ENCODE measurements around the gene PPM1M. TPM values are rescaled to one million over a fixed set of nuclear protein-coding genes. Genes with fewer than 3 reads are reported as not detected.

Gene PPM1M
- total RNA-seq, 1 donor from 2014 or later = 6.1 TPM

GRCh38 chr3:52228266-52228665 lies 17.3 kb upstream of the PPM1M start:
- H3K36me3 Mint-ChIP-seq (ENCODE audit: insufficient read depth) = peaks cover 2% of the 10 kb centered on the region
- no peak for DNase-seq (ENCODE audit: low spot score, unreplicated experiment)
- H3K27me3 Mint-ChIP-seq = no peaks in the 10 kb centered on the region
- no peak for TF ChIP-seq CTCF (IDR thresholded peaks at IDR 0.05; ENCODE audit: unreplicated experiment)
- no peaks in the 10 kb centered on the region for H3K9me3 Mint-ChIP-seq (ENCODE audit: low read depth)
- no peak overlapping the region for H3K27ac Mint-ChIP-seq
- no peaks in the 10 kb centered on the region for H3K4me1 Mint-ChIP-seq (ENCODE audit: low read depth)
- no peak overlapping the region for H3K4me3 Mint-ChIP-seq (ENCODE audit: low read depth)

DNA sequence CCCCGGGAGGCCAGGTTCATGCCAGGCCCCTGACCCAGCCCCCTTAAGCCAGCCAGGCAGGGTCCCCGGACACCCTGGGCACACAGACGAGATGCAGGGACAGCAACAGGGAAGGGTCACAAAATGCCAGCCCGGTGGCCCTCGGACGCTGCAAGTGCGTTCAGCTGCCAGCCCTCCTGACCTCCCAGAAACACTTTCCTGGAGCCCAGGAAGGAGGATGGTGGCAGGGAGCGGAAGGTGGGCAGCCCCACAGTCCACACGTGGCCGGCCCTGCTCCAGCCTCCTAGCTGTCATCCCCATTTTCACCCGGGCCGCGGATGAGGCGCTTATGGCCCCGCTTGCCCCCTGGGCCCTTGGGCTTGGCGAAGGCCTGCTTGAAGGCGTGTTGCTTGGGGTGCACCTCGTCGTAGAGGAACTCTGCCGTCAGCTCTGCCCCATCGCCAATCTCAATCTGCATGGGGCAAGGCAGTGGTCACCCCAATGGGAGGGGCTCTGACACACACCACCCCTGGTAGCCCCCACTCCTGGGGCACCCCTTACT lies 16.7 kb upstream of the PPM1M start:
- no peak for DNase-seq (ENCODE audit: low spot score, unreplicated experiment)
- Mint-ChIP-seq H3K4me1 (ENCODE audit: low read depth) (no peaks in the 10 kb centered on the region), H3K36me3 (ENCODE audit: insufficient read depth) (peaks cover 2% of the 10 kb centered on the region), H3K9me3 (ENCODE audit: low read depth) (no peaks in the 10 kb centered on the region), H3K27ac (no peak overlapping the region), H3K27me3 (no peaks in the 10 kb centered on the region), H3K4me3 (ENCODE audit: low read depth) (no peak overlapping the region)
- no peak for TF ChIP-seq CTCF (IDR thresholded peaks at IDR 0.05; ENCODE audit: unreplicated experiment)

GRCh38 chr3:52229656-52230055 lies 15.9 kb upstream of the PPM1M start:
- Mint-ChIP-seq H3K36me3 (ENCODE audit: insufficient read depth) (peaks cover 2% of the 10 kb centered on the region), H3K27me3 (no peaks in the 10 kb centered on the region), H3K9me3 (ENCODE audit: low read depth) (no peaks in the 10 kb centered on the region), H3K27ac (no peak overlapping the region), H3K4me3 (ENCODE audit: low read depth) (no peak overlapping the region), H3K4me1 (ENCODE audit: low read depth) (no peaks in the 10 kb centered on the region)
- DNase-seq (ENCODE audit: low spot score, unreplicated experiment) = no peak
- TF ChIP-seq CTCF (IDR thresholded peaks at IDR 0.05; ENCODE audit: unreplicated experiment) = no peak

GRCh38 chr3:52230461-52230860 lies 15.1 kb upstream of the PPM1M start:
- DNase-seq (ENCODE audit: low spot score, unreplicated experiment) = no peak
- Mint-ChIP-seq H3K36me3 (ENCODE audit: insufficient read depth) (peaks cover 2% of the 10 kb centered on the region), H3K27me3 (no peaks in the 10 kb centered on the region), H3K4me1 (ENCODE audit: low read depth) (no peaks in the 10 kb centered on the region), H3K9me3 (ENCODE audit: low read depth) (no peaks in the 10 kb centered on the region), H3K4me3 (ENCODE audit: low read depth) (no peak overlapping the region), H3K27ac (no peak overlapping the region)
- no peak for TF ChIP-seq CTCF (IDR thresholded peaks at IDR 0.05; ENCODE audit: unreplicated experiment)

- no peak for DNase-seq (ENCODE audit: low spot score, unreplicated experiment)
- peaks cover 2% of the 10 kb centered on the region for H3K36me3 Mint-ChIP-seq (ENCODE audit: insufficient read depth)
- H3K4me3 Mint-ChIP-seq (ENCODE audit: low read depth) = no peak overlapping the region
- H3K27me3 Mint-ChIP-seq = no peaks in the 10 kb centered on the region
- no peaks in the 10 kb centered on the region for H3K4me1 Mint-ChIP-seq (ENCODE audit: low read depth)
- no peaks in the 10 kb centered on the region for H3K9me3 Mint-ChIP-seq (ENCODE audit: low read depth)
- H3K27ac Mint-ChIP-seq = no peak overlapping the region
- TF ChIP-seq CTCF (IDR thresholded peaks at IDR 0.05; ENCODE audit: unreplicated experiment) = no peak
These were observed 14.6 kb upstream of the PPM1M start for GRCh38 chr3:52230889-52231499.
